GM23338 (cell line): ENCODE results near the gene CLEC3B.

Experiments
- CREB1 ChIP-seq: fragments of 250-450 bp; sonication (Bioruptor Pico); IDR thresholded peaks from 2 replicates; pipeline ENCODE4 v1.5.0; 2020; ENCODE audit warnings: low read depth, mild to moderate bottlenecking, moderate library complexity
- EZH2 ChIP-seq: fragments of 200-600 bp; sonication (generic); IDR thresholded peaks from one replicate; pipeline ENCODE4 v1.8.0; 2017; ENCODE audit warnings: antibody characterized with exemption, mild to moderate bottlenecking, low read depth; ENCODE audit not compliant: unreplicated experiment
- EZH2phosphoT487 ChIP-seq: fragments of 200-600 bp; sonication (generic); IDR thresholded peaks from one replicate; pipeline ENCODE4 v1.8.1; 2018; ENCODE audit warnings: antibody characterized with exemption; ENCODE audit not compliant: unreplicated experiment
- JUNB ChIP-seq: IDR thresholded peaks from one replicate; pipeline ENCODE4 v1.6.1; 2016; ENCODE audit warnings: antibody characterized with exemption; ENCODE audit not compliant: unreplicated experiment
- POLR2AphosphoS5 ChIP-seq: IDR thresholded peaks from 2 replicates; pipeline ENCODE4 v1.6.1; 2016; ENCODE audit warnings: antibody characterized with exemption, low read depth
- STAT1 ChIP-seq: IDR thresholded peaks from one replicate; pipeline ENCODE4 v1.6.1; 2016; ENCODE audit warnings: antibody characterized with exemption; ENCODE audit not compliant: unreplicated experiment
- ZNF331 ChIP-seq: fragments of 250-450 bp; sonication (Bioruptor Pico); IDR thresholded peaks from 2 replicates; pipeline ENCODE4 v1.5.0; 2020; ENCODE audit warnings: low read depth, mild to moderate bottlenecking, moderate library complexity
- TF ChIP-seq, protein P1 (sequence below), 2 experiments: fragments of 200-600 bp in 1 of 2; sonication (generic) in 1 of 2; conservative IDR thresholded peaks; 2 replicates each; pipeline versions ENCODE4 v1.5.1 to v1.6.1; 2016 to 2017; ENCODE audit warnings: antibody characterized with exemption in 2 of 2, low read depth in 2 of 2, mild to moderate bottlenecking in 2 of 2, moderate library complexity in 1 of 2
- TF ChIP-seq, protein P2 (sequence below): IDR thresholded peaks from 2 replicates; pipeline ENCODE4 v1.6.1; 2016; ENCODE audit warnings: antibody characterized with exemption
- TF ChIP-seq, protein P3 (sequence below): IDR thresholded peaks from one replicate; pipeline ENCODE4 v1.6.1; 2018; ENCODE audit warnings: antibody characterized with exemption; ENCODE audit not compliant: unreplicated experiment

DNA sequence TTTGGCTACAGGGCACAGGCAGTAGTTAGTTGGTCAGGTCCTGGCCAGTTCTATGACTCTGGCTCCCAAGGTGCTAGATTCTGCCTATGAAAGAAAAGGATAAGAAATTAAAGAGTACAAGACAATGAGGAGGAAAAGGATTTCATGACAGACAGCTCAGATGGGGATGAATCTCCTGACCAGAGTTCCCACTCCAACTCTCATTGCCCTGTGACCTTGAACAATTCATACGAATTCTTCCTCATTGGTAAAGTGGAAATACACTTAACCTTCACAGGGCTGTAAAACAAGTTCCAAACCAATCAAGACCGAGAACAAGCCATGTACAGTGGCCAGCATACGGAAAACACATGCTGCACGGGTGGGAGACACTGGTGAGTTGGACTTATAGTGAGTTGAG lies 23.7 kb downstream of the CLEC3B start:
- TF ChIP-seq CREB1 (no peak), EZH2 (no peak), EZH2phosphoT487 (no peak), STAT1 (no peak), POLR2AphosphoS5 (no peak), ZNF331 (CRISPR knock-in tag) (no peak), JUNB (no peak)
- TF ChIP-seq, protein P1, sequence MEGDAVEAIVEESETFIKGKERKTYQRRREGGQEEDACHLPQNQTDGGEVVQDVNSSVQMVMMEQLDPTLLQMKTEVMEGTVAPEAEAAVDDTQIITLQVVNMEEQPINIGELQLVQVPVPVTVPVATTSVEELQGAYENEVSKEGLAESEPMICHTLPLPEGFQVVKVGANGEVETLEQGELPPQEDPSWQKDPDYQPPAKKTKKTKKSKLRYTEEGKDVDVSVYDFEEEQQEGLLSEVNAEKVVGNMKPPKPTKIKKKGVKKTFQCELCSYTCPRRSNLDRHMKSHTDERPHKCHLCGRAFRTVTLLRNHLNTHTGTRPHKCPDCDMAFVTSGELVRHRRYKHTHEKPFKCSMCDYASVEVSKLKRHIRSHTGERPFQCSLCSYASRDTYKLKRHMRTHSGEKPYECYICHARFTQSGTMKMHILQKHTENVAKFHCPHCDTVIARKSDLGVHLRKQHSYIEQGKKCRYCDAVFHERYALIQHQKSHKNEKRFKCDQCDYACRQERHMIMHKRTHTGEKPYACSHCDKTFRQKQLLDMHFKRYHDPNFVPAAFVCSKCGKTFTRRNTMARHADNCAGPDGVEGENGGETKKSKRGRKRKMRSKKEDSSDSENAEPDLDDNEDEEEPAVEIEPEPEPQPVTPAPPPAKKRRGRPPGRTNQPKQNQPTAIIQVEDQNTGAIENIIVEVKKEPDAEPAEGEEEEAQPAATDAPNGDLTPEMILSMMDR (conservative IDR thresholded peaks at IDR 0.05; ENCODE audit: low read depth in 2 of 2): no peak
- TF ChIP-seq, protein P2, sequence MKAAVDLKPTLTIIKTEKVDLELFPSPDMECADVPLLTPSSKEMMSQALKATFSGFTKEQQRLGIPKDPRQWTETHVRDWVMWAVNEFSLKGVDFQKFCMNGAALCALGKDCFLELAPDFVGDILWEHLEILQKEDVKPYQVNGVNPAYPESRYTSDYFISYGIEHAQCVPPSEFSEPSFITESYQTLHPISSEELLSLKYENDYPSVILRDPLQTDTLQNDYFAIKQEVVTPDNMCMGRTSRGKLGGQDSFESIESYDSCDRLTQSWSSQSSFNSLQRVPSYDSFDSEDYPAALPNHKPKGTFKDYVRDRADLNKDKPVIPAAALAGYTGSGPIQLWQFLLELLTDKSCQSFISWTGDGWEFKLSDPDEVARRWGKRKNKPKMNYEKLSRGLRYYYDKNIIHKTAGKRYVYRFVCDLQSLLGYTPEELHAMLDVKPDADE: no peak
- TF ChIP-seq, protein P3, sequence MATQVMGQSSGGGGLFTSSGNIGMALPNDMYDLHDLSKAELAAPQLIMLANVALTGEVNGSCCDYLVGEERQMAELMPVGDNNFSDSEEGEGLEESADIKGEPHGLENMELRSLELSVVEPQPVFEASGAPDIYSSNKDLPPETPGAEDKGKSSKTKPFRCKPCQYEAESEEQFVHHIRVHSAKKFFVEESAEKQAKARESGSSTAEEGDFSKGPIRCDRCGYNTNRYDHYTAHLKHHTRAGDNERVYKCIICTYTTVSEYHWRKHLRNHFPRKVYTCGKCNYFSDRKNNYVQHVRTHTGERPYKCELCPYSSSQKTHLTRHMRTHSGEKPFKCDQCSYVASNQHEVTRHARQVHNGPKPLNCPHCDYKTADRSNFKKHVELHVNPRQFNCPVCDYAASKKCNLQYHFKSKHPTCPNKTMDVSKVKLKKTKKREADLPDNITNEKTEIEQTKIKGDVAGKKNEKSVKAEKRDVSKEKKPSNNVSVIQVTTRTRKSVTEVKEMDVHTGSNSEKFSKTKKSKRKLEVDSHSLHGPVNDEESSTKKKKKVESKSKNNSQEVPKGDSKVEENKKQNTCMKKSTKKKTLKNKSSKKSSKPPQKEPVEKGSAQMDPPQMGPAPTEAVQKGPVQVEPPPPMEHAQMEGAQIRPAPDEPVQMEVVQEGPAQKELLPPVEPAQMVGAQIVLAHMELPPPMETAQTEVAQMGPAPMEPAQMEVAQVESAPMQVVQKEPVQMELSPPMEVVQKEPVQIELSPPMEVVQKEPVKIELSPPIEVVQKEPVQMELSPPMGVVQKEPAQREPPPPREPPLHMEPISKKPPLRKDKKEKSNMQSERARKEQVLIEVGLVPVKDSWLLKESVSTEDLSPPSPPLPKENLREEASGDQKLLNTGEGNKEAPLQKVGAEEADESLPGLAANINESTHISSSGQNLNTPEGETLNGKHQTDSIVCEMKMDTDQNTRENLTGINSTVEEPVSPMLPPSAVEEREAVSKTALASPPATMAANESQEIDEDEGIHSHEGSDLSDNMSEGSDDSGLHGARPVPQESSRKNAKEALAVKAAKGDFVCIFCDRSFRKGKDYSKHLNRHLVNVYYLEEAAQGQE: no peak
